ENCODE data around the gene CDC14A.

DNA sequence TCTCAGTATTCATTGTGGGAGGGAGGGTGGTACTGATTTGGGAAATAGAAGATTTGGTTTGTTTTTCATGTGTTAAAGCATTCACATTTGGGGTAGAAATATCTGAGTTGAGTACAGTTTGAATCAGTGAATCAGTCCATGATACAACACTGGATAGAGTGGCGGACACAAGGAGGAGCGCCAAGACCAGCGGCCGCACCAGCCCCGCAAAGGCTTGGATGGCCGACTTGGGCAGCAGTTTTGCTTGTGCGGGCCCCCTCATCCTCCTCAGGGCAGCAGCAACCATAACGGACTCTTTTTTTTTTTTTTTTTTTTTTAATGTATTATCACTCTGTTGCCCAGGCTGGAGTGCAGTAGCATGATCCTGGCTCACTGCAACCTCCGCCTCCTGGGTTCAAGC lies 20.0 kb upstream of the CDC14A start:
- TF ChIP-seq, protein P1, sequence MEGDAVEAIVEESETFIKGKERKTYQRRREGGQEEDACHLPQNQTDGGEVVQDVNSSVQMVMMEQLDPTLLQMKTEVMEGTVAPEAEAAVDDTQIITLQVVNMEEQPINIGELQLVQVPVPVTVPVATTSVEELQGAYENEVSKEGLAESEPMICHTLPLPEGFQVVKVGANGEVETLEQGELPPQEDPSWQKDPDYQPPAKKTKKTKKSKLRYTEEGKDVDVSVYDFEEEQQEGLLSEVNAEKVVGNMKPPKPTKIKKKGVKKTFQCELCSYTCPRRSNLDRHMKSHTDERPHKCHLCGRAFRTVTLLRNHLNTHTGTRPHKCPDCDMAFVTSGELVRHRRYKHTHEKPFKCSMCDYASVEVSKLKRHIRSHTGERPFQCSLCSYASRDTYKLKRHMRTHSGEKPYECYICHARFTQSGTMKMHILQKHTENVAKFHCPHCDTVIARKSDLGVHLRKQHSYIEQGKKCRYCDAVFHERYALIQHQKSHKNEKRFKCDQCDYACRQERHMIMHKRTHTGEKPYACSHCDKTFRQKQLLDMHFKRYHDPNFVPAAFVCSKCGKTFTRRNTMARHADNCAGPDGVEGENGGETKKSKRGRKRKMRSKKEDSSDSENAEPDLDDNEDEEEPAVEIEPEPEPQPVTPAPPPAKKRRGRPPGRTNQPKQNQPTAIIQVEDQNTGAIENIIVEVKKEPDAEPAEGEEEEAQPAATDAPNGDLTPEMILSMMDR (conservative IDR thresholded peaks at IDR 0.05; ENCODE audit: low read depth, low read length), result no peak
- no peak for TF ChIP-seq EZH2 (IDR thresholded peaks at IDR 0.05; ENCODE audit: borderline replicate concordance, low read depth, low read length, poor library complexity, severe bottlenecking)
